ENCODE measurements around the gene NOS1AP.

- no peak for TF ChIP-seq CTCF (IDR thresholded peaks at IDR 0.05)
- TF ChIP-seq GABPA (IDR thresholded peaks at IDR 0.05; ENCODE audit: low read depth), result no peak
- no peak for TF ChIP-seq TAF1 (IDR thresholded peaks at IDR 0.05; ENCODE audit: borderline replicate concordance, low read depth, low read length)
- no peak for TF ChIP-seq FOXM1 (IDR thresholded peaks at IDR 0.05; ENCODE audit: low read depth)
- TF ChIP-seq NFIC (IDR thresholded peaks at IDR 0.05; ENCODE audit: borderline replicate concordance), result no peak
- no peak for TF ChIP-seq ZBTB33 (IDR thresholded peaks at IDR 0.05; ENCODE audit: borderline replicate concordance, low read depth)
- TF ChIP-seq MXI1 (IDR thresholded peaks at IDR 0.05; ENCODE audit: low read depth, low read length), result no peak
- TF ChIP-seq FOXJ3 (CRISPR knock-in tag; IDR thresholded peaks at IDR 0.05), result no peak
- no peak for TF ChIP-seq POLR2AphosphoS5 (IDR thresholded peaks at IDR 0.05; ENCODE audit: low read depth, low read length)
- no peak for TF ChIP-seq JUND (IDR thresholded peaks at IDR 0.05)
- TF ChIP-seq GATA2 (CRISPR knock-in tag; IDR thresholded peaks at IDR 0.05), result no peak
- no peak for TF ChIP-seq NRF1 (IDR thresholded peaks at IDR 0.05; ENCODE audit: low read depth, low read length)
- no peak for TF ChIP-seq EP300 (IDR thresholded peaks at IDR 0.05; ENCODE audit: borderline replicate concordance in 1 of 2, low read depth in 1 of 2, low read length in 1 of 2)
Measured at GRCh38 chr1:162128693-162129356, 59.3 kb downstream of the NOS1AP start.

All from SK-N-SH (cell line).